ENCODE data around the gene HPSE2.

GRCh38 chr10:99058762-99059161, 176.9 kb downstream of the HPSE2 start:
- no peak for TF ChIP-seq POLR2A (IDR thresholded peaks at IDR 0.05; ENCODE audit: low read depth, low read length)
- TF ChIP-seq POLR2AphosphoS5 (IDR thresholded peaks at IDR 0.05; ENCODE audit: low read depth, low read length) = no peak
- TF ChIP-seq TAF1 (IDR thresholded peaks at IDR 0.05; ENCODE audit: borderline replicate concordance, low read depth, low read length) = no peak
